Suppressor macrophage treated with lipopolysaccharide for 1 hour (primary cell): ENCODE data around the gene HIRIP3.
"Not testable (repeated sequence)": the region's sequence is repeated elsewhere in the genome, so short reads cannot be mapped to it uniquely, and the experiment has no call there.

ENCODE experiments used
- DNase-seq, 3 donors: peaks; one replicate each; pipeline ENCODE4 v3.0.0-alpha.2; 2020 to 2022

HIRIP3 gene, protein sequence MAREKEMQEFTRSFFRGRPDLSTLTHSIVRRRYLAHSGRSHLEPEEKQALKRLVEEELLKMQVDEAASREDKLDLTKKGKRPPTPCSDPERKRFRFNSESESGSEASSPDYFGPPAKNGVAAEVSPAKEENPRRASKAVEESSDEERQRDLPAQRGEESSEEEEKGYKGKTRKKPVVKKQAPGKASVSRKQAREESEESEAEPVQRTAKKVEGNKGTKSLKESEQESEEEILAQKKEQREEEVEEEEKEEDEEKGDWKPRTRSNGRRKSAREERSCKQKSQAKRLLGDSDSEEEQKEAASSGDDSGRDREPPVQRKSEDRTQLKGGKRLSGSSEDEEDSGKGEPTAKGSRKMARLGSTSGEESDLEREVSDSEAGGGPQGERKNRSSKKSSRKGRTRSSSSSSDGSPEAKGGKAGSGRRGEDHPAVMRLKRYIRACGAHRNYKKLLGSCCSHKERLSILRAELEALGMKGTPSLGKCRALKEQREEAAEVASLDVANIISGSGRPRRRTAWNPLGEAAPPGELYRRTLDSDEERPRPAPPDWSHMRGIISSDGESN

DNA sequence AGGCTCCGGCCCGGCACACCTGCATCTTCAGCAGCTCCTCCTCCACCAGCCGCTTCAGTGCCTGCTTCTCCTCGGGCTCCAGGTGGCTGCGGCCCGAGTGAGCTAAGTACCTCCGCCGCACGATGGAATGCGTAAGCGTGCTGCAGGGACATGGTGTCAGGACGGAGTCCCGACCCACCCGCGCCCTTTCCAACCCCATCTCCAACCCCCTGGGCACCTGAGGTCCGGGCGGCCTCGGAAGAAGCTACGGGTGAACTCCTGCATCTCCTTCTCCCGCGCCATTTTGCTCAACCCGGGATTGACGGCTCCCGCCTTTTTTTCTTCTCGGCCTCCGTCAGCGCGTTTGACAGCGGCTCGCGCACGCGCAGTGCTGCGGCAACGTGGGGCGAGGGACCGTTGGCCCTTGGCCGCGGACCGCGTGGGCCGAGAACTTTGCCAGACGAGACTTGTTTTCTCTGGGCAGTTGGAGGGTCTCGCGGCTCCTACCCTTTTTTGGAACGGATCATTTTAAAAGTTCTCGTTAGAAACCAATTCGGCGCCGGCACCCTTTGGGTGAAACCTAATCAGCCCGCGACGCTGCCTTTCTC lies at the start of gene HIRIP3:
TSS of gene HIRIP3 (minus strand) at position 294 of the 587 bp plus-strand sequence. CDS start at position 282, 12 bp downstream.
- DNase-seq: peak; percentile 92 to 97 (median 95)

DNA sequence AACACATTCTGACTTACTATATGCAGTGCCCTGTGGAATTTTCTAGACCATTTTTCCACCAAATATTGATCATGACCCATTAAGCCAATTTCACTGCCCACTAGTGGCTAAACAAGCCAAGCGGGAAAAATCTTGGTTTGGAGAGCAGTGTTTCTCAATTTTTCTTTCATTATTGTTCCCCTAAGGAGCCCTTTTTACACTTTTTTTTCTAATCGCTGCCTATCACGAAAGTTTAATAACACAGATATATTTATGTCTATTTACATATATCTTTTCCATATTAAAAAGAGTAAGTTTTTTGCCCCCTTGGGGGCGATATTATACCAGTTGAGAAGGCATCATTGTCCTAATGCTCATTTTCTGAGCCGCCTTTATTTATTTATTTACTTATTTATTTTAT lies 46.4 kb upstream of the HIRIP3 start:
- DNase-seq: peak; percentile 65 to 69 (median 69)

- DNase-seq: not testable (repeated sequence)
These were observed 45.3 kb upstream of the HIRIP3 start for GRCh38 chr16:30040690-30041089.

- peak; percentile 18 to 62 (median 60) for DNase-seq
These were observed 44.8 kb upstream of the HIRIP3 start for GRCh38 chr16:30040221-30040620.

- no peak for DNase-seq
These were observed 37.9 kb upstream of the HIRIP3 start for GRCh38 chr16:30033270-30033669.

DNA sequence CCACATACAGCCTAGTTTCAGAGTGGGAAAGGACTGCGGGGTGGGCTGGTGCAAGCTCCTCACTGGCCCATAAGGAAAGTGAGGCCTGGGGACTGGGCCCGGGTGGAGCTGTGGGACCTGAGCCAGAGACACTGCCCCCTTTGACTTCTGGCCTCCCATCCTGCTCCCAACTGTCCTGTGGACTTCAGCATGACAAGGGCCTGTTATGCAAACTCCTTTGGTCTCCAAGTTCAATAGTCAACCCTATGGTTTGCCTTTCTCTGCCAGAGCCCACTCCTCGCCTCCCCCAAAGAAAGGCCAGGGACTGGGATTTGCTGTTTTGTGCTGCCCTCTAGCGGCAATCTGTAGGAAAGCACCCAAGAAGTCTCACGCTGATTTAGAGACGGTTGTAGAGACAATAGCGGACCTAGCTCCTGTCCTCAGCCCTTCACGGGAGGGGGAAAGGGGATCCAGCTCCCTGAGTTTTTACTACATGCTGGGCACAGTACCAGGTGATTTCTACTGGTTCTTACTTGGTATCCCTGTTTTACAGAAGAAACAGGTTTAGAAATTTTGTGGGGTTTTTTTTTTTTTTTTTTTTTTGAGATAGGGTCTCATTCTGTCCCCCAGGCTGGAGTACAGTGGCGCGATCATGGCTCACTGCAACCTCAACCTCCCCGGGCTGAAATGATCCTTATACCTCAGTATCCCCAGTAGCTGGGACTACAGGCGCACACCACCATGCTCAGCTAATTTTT lies 36.8 kb upstream of the HIRIP3 start:
- peak; percentile 71 to 81 (median 75) for DNase-seq

- DNase-seq: no peak
These were observed 36.1 kb upstream of the HIRIP3 start for GRCh38 chr16:30031477-30031918.

DNA sequence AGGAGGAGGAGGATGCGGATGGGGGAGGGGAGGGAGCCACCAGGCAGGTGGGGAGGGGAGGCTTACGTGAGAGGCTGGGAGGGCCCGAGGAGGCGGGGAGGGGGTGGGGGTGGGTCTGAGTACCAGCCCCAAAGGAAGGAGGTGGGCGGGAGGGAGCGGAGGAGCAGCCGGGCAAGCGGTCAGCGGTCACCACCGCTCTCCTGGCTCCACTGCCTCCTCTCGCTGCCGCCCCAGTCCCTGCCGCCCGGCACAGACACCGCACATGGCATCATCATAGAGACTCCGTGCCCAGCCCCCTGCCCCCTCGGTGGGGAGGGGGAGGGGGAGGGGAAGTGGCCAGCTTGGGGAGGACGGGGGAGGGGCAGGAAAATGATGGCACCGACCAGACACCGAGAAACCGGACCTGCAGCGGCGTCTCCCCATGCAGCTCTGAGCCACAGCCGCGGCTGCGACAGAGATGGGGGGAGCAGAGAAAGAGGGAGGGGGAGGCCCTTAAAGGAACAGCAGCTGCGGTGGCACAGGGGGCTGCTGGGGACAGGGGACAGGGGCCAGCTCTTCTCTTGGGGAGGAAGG lies 35.5 kb upstream of the HIRIP3 start, which contains the start of gene TLCD3B:
TSS of gene TLCD3B (minus strand) at position 431 of the 573 bp plus-strand sequence. CDS start 744 bp downstream, outside the sequence.
- DNase-seq: no peak

DNA sequence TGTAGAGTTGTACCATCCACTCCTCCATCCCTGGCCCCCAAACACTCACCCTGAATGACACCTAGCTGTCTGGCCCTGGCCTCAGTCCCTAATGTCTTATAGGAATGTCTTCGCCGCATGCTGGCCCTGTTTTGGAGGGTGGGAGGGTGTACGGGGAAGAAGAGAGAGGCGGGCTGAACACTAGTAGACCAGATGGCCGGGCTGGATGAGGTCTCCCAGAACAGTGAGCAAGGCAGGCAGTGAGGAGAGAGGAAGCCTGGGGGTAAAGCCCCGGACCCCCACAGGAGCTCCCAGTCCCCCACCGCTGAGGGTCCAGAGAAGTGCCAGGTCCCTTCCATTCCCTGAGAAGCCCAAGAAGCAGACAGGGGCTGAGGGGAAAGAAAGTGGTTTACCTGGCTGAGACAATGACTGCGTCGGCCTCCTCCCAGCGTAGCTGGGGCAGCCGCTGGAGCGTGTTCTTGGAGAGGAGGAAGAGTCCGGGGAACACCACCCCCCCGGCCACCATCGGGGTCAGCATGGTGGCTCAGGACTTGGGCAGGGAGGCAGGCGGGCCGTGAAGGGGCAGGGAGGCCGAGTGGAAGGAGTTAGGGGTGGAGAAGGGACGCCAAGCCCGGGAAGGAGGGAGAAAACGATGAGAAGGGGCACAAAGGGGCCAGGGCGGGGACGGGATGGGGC lies 34.7 kb upstream of the HIRIP3 start:
- no peak for DNase-seq

DNA sequence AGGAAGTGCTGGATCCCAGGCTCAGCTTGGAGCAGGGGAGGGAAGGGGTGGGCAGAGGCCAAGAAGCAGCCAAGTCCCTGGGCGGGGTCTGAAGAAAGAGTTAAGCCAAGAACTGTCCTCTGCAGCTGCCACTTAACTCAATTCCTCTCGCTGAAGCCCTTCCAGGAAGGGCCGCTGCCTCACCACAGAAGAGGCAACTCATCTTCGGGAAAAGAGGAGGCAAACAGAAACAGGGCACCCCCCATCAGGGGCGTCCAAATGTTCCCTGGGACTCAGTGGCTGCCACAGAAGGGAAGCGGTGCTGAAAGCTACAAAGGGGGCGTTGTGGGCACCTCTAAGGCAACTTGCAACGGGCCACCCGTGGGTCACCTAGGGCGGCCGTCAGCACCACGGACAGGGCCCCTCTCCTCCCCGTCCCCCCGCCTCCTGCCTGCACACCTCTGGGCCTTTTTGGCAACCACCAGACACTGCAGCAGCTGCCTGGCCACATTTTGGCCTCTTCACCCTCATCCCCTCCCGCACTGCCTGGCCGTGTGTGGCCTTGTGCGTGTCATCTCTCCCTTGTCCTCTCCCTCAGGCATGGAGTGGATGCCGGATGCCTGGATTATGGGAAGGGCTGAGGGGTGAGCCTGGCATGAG lies 33.1 kb upstream of the HIRIP3 start:
- peak in 1 of 3 donors; percentile 43 for DNase-seq

DNA sequence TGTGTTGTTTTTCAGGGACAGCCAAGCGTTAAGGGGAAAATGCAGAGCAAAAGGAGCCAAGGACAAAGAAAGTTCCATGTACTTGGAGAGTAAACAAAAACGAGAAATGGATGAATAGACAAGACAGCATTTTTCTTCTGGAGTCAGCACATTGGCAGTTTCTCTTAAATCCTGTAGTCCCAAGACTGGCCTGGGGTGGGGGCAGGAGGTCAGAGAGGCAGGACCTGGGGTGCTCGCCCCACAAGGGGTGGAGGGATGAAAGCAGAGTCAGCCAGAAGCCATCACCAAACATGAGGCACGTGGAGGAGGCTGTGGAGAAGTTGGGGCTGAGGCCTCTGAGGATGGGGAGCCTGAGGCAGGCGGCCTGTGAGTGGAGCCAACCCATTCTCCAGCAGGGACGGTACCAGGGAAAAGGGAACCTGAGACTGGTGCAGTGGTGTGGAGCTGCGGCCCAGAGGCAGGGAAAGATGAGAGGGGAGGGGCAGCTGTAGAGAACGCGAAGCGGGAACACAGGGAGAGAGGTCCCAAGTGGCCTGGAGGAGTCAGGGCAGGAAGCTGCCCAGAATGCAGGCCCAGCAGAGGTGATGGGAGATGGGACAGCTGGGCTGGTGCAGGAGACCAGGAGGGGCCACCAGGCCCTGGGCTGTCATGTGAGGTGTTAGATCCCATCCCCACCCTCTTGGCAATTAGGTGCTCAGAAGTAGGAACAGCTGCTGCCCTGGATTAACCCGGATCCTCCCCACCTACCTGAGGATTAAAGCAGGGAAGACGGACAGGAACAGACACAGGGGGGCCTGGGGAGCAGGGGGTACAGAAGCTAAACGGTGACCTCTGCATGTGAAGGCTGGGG lies 32.4 kb upstream of the HIRIP3 start:
- DNase-seq: no peak

DNA sequence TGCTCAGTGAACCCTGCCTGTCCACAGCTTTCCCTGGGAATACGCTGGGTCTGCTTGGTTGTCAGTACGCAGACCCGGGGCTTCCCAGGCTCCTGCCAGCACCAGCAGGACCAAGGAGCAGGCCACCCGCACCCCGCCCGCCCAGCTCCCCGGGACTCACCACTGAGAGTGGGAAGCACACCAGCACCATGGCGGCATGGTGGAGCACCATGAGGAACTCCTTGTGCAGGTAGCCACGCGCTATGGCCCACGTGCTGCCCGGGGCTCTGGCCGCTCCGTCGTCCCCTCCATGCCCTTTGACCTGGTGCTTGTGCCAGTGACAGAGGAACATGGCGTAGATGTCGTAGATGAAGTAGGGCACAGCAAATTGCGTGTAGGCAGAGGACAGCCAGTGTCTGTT lies 31.0 kb upstream of the HIRIP3 start:
- no peak for DNase-seq

GRCh38 chr16:30025574-30025973 lies 30.2 kb upstream of the HIRIP3 start:
- no peak for DNase-seq

DNA sequence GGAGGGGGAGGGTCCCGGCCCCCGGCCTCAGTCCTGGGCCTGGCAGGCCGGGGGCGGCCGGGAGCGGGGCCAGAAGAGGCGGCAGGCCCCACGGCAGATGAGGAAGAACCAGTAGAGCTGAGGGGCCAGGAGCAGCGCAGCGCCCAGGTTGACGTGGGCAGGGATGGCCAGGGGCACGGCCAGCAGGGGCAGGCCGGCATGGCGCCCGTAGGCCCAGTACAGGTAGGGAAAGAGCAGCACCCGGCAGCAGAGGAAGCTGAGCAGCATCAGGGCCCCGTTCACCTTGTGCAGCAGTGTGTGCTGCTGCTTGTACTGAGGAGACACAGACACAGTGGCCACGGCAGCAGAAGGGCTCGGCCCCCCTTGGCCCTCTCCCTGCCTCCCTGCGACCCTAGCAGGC lies 29.7 kb upstream of the HIRIP3 start:
- DNase-seq: no peak

DNA sequence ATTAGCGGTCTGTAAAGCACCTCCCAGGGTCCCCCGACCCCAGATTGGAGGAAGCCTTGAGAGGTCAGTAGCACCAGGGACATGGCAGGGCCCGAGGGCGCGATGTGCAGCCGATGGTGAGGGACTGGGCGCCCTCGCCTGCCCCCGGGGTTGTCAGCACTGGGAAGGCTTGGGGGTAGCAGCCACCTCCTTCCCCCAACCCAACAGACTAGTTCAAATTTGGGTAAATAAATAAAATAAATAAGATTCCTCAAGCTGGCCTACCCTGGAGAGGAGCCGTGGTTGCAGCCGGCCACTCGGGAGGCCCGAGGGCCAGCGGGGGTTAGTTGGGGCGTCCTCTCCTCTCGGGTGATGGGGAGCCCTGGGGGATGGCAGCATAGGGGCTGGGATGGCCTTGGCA lies 29.0 kb upstream of the HIRIP3 start:
- no peak for DNase-seq

GRCh38 chr16:30023586-30023985 lies 28.2 kb upstream of the HIRIP3 start:
- DNase-seq: no peak

DNA sequence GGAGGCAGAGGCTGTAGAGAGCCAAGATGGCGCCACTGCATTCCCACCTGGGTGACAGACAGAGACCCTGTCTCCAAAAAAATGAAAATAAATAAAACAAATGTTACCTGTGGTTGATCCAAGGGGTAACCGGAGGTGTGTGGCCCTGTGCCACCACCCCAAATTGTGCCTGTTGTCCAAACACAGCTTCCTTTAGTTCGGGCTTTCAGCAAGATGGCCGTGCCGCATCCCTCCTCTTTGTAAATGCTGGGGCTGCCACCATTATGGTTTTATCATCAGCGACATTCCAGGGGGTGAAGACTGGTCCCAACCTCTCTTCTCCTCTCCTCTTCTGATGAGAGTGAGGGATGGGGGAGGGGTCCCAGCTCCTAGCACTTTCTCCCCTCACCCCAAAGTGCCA lies 27.5 kb upstream of the HIRIP3 start, which contains the start of gene C16orf92:
TSS of gene C16orf92 (plus strand) at position 312 of the 400 bp plus-strand sequence. CDS start 143 bp downstream, outside the sequence.
- no peak for DNase-seq

GRCh38 chr16:30018731-30019158 lies 23.3 kb upstream of the HIRIP3 start:
- no peak for DNase-seq

DNA sequence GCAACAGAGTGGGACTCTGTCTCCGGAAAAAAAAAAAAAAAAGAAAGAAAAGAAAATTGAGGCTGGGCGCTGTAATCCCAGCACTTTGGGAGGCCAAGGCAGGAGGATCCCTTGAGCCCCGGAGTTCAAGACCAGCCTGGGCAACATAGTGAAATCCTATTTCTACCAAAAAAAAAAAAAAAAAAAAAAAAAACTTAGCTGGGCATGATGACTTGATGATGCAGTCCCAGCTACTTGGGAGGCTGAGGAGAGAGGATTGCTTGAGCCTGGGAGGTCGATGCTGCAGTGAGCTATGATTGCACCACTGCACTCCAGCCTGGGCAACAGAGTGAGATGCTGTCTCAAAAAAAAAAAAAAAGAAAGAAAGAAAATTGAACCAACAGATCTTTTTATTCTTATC lies 22.5 kb upstream of the HIRIP3 start:
- not testable (repeated sequence) for DNase-seq

DNA sequence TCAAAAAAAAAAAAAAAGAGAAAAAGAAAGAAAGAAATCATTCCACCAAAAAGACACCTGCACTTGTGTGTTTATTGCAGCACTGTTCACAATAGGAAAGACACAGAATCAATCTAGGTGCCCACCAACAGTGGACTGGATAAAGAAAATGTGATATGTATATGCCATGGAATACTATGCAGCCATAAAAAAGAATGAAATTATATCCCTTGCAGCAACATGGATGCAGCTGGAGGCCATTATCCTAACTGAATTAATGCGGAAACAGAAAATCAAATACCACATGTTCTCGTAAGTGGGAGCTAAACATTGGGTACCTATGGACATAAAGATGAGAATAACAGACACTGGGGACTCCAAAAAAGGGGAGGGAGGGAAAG lies 21.9 kb upstream of the HIRIP3 start:
- DNase-seq: no peak
